Measurements from ENCODE around the gene SLC35B3.
"Not testable (repeated sequence)": the region's sequence is repeated elsewhere in the genome, so short reads cannot be mapped to it uniquely, and the experiment has no call there.

Gene SLC35B3

GRCh38 chr6:8435093-8435844, at the start of gene SLC35B3:
Gene SLC35B3 (minus strand): TSS chr6:8435545.
- peak; percentile 94 for DNase-seq

- no peak for DNase-seq
Observed at GRCh38 chr6:8483650-8484049, 48.3 kb upstream of the SLC35B3 start.

- DNase-seq, result no peak
Observed at GRCh38 chr6:8481727-8482126, 46.4 kb upstream of the SLC35B3 start.

- DNase-seq, result no peak
Observed at GRCh38 chr6:8478418-8478817, 43.1 kb upstream of the SLC35B3 start.

- no peak for DNase-seq
Observed at GRCh38 chr6:8476656-8477055, 41.3 kb upstream of the SLC35B3 start.

GRCh38 chr6:8468552-8469356, 33.4 kb upstream of the SLC35B3 start:
- no peak for DNase-seq

- DNase-seq, result no peak
Observed at GRCh38 chr6:8462694-8463093, 27.3 kb upstream of the SLC35B3 start.

GRCh38 chr6:8462169-8462568, 26.8 kb upstream of the SLC35B3 start:
- no peak for DNase-seq

- no peak for DNase-seq
Observed at GRCh38 chr6:8446391-8446790, 11.0 kb upstream of the SLC35B3 start.

GRCh38 chr6:8445930-8446329, 10.6 kb upstream of the SLC35B3 start:
- not testable (repeated sequence) for DNase-seq

GRCh38 chr6:8442150-8442549, 6.8 kb upstream of the SLC35B3 start:
- DNase-seq, result no peak

- no peak for DNase-seq
Observed at GRCh38 chr6:8441452-8441851, 6.1 kb upstream of the SLC35B3 start.

- no peak for DNase-seq
Observed at GRCh38 chr6:8439601-8440268, 4.4 kb upstream of the SLC35B3 start.

GRCh38 chr6:8437813-8438212, 2.5 kb upstream of the SLC35B3 start:
- DNase-seq, result no peak

GRCh38 chr6:8436966-8437365, 1.6 kb upstream of the SLC35B3 start:
- no peak for DNase-seq

GRCh38 chr6:8435845-8436168, 462 bp upstream of the SLC35B3 start:
- DNase-seq, result no peak

GRCh38 chr6:8434727-8435092, 635 bp downstream of the SLC35B3 start:
- DNase-seq, result no peak

- no peak for DNase-seq
Observed at GRCh38 chr6:8432614-8433013, 2.7 kb downstream of the SLC35B3 start.

GRCh38 chr6:8429821-8430220, 5.5 kb downstream of the SLC35B3 start:
- no peak for DNase-seq

- not testable (repeated sequence) for DNase-seq
Observed at GRCh38 chr6:8426544-8426943, 8.8 kb downstream of the SLC35B3 start.

GRCh38 chr6:8420031-8420588, 15.2 kb downstream of the SLC35B3 start:
- no peak for DNase-seq

- no peak for DNase-seq
Observed at GRCh38 chr6:8415913-8416312, 19.4 kb downstream of the SLC35B3 start.

GRCh38 chr6:8415280-8415679, 20.1 kb downstream of the SLC35B3 start:
- DNase-seq, result no peak

- DNase-seq, result no peak
Observed at GRCh38 chr6:8414844-8415243, 20.5 kb downstream of the SLC35B3 start.
